Mammary epithelial cell (primary cell): ENCODE results near the gene CCDC3.

Source experiments
- EZH2 ChIP-seq: IDR thresholded peaks from 2 replicates; pipeline ENCODE4 v1.6.1; 2012; ENCODE audit warnings: low read length, inconsistent platforms, borderline replicate concordance
- TF ChIP-seq, protein P1 (sequence below), 2 donors: IDR thresholded peaks in 1 of 2; conservative IDR thresholded peaks in 1 of 2; 2 replicates each; pipeline ENCODE4 v1.5.1; 2011 to 2012; ENCODE audit warnings: inconsistent platforms in 2 of 2, low read length in 2 of 2, mild to moderate bottlenecking in 2 of 2, control low read depth in 1 of 2, low read depth in 1 of 2; ENCODE audit not compliant: insufficient read depth in 1 of 2; ENCODE audit errors: extremely low read depth in 1 of 2

- TF ChIP-seq, protein P1, sequence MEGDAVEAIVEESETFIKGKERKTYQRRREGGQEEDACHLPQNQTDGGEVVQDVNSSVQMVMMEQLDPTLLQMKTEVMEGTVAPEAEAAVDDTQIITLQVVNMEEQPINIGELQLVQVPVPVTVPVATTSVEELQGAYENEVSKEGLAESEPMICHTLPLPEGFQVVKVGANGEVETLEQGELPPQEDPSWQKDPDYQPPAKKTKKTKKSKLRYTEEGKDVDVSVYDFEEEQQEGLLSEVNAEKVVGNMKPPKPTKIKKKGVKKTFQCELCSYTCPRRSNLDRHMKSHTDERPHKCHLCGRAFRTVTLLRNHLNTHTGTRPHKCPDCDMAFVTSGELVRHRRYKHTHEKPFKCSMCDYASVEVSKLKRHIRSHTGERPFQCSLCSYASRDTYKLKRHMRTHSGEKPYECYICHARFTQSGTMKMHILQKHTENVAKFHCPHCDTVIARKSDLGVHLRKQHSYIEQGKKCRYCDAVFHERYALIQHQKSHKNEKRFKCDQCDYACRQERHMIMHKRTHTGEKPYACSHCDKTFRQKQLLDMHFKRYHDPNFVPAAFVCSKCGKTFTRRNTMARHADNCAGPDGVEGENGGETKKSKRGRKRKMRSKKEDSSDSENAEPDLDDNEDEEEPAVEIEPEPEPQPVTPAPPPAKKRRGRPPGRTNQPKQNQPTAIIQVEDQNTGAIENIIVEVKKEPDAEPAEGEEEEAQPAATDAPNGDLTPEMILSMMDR (conservative IDR thresholded peaks at IDR 0.05 in 1 of 2, IDR thresholded peaks at IDR 0.05 in 1 of 2; ENCODE audit: extremely low read depth in 1 of 2, insufficient read depth in 1 of 2, low read depth in 1 of 2, low read length in 2 of 2): no peak
- TF ChIP-seq EZH2: no peak
Observed at GRCh38 chr10:12972146-12972545, 29.4 kb downstream of the CCDC3 start.
